Activated CD4-positive, alpha-beta T cell treated with anti-CD3 and anti-CD28 coated beads, Interleukin-2, amount 50 U/mL, for 24 hours (primary cell): ENCODE measurements around the gene GALNT4.
A peak's percentile ranks its signal among the peaks of the same experiment; 100 is the strongest.

ENCODE experiments used
- DNase-seq, 2 donors: peaks; one replicate each; pipeline ENCODE4 v3.0.0-alpha.2; 2020; ENCODE audit warnings: low read depth in 1 of 2, low spot score in 1 of 2

The GALNT4 gene

DNA sequence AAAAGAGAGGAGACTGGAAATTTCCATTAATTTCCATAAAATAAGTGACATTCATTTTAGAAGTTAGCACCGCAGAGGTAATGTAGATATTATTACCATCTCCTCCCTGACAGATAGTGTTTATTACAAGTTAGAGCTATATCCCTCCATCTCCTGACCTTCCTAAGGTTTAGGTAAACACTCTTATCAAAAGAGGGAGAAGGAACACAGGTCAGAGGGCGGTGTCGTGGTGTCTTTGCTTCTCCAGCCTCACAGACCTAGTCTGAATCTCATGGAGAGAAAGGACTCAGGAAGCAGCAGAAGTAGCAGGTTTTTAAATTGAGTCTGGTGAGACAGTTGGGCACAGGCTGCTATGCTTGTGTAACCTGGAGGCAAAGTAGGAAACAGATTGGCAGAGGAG lies 12.8 kb upstream of the GALNT4 start:
- DNase-seq: no peak

DNA sequence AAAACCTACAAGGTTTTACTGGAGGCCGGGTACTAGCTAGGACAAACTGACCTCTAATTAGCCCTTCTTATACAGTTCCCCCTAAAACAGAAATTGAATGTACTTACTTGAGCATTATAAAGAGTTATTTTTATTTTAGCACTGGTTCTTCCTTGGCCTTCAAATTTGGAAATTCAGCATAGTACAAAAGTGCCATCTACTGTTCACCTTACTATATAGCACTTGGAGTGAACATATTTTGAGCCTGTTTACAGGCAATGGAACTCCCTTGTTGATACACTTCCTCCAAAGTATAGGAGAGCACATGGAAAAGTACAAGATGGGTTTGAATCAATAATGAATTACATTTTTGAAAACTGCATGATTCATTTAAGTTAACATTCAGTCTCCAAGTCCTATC lies 5.1 kb upstream of the GALNT4 start:
- peak in 1 of 2 donors; percentile 6 for DNase-seq

DNA sequence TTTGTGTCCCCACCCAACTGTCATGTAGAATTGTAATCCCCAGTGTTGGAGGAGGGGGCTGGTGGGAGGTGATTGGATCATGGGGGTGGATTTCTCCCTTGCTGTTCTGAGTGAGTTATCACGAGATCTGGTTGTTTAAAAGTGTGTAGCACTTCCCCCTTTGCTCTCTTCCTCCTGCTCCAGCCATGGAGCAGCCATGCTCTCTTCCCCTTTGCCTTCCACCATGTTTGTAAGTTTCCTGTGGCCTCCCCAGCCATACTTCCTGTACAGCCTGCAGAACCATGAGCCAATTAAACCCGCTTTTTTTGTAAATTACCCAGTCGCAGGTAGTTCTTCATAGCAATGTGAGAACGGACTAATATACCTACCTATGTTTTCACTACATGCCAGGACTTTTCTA lies 3.8 kb upstream of the GALNT4 start:
- no peak for DNase-seq

- peak; percentile 58 to 65 for DNase-seq
These were observed 1.5 kb upstream of the GALNT4 start, which contains the start of gene POC1B for GRCh38 chr12:89525824-89526770. TSS of gene POC1B (minus strand) at chr12:89526047. CDS start at chr12:89525895, 152 bp downstream.

- peak; percentile 24 to 29 for DNase-seq
These were observed 768 bp upstream of the GALNT4 start for GRCh38 chr12:89525305-89525823.

DNA sequence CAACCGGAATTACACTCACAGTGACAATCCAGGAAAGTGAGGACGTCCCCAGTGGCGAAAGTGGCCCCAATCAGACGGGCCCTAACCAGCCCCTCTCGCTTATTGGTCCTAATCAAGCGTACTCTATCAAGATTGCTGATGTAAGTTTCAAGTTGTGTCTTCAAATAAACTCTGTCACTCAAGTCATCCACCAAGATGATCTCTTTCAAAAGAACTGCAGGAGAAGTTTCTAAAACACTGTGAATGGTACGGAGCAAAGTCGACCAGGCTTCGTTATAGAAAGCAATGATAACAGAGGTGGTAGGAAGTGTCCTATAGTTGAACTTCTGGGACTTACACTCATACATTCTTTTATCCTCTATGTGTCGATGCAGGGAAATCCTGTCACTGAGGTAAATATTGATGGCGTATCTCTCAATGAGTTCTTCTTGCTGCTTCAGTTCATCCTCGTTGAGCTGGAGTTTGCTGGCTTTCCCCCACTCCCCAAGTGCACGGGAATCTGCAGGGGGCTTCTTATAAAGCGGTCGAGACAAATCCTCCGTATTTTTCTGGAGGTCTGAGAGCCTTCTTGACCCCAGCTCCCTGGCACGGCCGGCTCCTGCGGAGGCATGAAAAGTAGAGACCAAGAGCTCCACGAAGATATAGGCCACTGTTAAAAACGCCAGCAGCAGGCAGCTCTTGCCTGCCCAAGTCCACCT lies 604 bp downstream of the GALNT4 start:
- no peak for DNase-seq

GRCh38 chr12:89523393-89523792 lies 1.2 kb downstream of the GALNT4 start:
- DNase-seq: no peak

DNA sequence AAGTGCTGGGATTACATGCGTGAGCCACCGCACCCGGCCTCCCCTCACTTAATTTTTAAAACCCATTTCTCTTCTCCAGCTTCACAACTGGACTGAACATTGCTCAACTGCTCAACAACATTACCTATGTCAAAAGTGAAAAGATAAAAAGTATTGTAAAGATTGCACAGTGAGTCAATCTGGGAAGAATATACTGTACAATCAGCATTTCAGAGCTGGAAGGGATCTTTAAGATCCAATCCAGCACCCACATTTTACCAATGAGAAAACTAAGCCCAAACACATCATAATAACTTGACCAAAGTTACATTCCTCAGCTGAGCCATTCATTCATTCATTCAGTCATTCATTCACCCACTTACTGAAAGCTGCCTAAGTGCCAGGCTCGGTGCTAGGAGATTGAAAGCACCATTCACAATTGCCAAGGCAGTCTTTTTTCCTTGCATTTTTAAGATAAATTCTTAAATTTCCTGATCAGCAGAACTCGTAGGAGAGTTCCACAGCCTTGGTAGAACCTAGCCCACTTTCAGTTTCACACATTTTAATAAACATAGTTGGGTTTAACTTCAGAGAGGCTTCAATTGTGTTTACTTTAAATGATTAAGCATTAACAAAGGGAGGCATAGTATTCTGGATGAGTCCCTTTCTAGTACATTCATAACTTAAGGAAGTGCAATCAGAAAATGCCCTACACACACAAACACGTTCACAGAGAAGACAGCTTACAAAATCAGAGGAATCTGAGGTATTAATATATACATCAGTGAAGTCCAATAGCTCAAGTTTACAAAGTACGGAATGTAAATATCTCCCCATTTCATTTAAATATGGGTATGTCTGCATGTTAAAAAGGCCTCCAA lies 3.0 kb downstream of the GALNT4 start:
- DNase-seq: no peak

- DNase-seq: no peak
These were observed 6.9 kb downstream of the GALNT4 start for GRCh38 chr12:89517720-89518119.

GRCh38 chr12:89516633-89517032 lies 8.0 kb downstream of the GALNT4 start:
- no peak for DNase-seq

GRCh38 chr12:89514751-89515150 lies 9.8 kb downstream of the GALNT4 start:
- DNase-seq: no peak

- DNase-seq: no peak
These were observed 11.1 kb downstream of the GALNT4 start for GRCh38 chr12:89513544-89513943.

DNA sequence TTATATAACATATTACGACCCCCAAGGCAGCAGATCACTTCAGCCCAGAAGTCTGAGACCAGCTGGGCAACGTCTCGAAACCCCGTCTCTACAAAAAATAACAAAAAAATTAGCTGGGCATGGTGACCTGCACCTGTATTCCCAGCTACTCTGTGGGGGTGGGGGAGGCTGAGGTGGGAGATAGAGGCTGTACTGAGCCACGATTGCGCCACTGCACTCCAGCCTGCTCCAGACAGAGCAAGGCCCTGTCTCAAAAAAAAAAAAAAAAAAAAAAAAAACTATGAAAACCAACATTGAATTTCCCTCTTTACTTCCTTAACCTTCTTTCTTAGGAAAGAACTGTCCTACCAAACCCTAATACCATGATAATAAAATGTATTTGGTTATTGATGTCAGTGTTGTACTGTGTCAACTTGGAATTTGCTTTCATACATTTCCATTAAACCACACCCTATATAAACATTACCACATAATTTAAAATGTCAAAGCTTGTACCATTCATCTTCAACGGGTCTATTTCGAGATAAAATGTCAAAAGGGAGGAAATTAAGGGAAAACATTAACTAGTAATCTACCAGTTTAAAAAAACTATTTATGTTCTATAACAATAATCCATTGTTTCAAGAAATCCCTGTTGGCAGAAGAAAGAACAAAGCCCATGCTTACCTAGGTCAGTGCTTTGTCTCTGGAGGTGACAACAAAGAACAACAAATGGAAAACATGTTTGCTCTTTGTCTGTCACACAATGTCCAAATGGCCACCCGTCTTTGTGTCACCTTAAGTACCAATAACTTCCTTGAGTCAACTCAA lies 17.4 kb downstream of the GALNT4 start:
- DNase-seq: no peak

GRCh38 chr12:89506050-89506449 lies 18.5 kb downstream of the GALNT4 start:
- no peak for DNase-seq

DNA sequence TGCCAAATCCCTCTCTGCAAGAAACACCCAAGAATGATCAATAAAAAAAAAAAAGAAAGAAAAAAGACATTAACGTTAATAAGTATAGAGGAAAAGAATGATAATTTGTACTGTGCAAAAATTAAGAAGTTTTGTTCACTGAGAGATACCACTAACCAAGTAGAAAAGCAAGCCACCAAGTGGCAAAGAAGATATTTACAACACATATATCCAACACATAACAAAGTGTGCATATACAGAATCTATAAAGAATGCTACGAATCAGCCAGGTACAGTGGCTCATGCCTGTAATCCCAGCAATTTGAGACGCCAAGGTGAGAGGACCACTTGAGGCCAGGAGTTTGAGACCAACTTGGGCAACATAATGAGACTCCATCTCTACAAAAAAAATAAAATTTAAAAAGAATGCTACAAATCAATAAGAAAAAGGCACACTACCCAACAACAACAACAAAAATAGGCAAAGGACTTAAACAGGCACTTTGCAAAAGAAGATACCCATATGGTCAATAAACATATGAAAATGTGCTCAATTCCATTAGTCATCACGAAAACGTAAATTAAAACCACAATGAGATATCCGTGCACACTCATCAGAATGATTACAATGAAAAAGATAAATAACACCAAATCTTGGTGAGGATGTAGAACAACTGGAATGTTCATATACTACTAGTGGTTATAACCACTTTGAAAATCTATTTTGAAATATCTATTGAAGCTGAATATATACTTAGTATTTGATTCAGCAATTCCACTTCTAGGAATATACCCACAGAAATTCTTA lies 19.8 kb downstream of the GALNT4 start:
- DNase-seq: no peak

- no peak for DNase-seq
These were observed 22.8 kb downstream of the GALNT4 start for GRCh38 chr12:89501793-89502192.

DNA sequence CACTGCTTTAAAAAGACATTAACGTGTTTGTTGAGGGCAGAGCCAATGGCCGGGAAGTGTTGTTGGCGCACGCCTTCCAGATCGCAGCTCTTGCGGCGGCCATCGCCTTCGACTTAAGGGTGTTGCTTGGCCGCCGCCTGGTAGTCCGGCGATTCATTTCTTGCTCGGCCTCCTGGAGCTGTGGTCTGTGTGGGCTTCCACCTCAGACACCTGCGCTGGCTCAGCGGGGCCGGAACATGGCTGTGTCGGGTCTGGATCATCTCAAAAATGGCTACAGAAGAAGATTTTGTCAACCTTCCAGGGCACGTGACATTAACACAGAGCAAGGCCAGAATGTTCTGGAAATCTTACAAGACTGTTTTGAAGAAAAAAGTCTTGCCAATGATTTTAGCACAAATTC lies 24.7 kb downstream of the GALNT4 start:
- DNase-seq: no peak

GRCh38 chr12:89497467-89497866 lies 27.1 kb downstream of the GALNT4 start:
- DNase-seq: no peak

- no peak for DNase-seq
These were observed 27.6 kb downstream of the GALNT4 start for GRCh38 chr12:89497005-89497404.
